Epithelial cell of proximal tubule (primary cell): ENCODE data around the gene CD209. TPM values are rescaled to one million over a fixed set of nuclear protein-coding genes. Genes with fewer than 3 reads are reported as not detected.

Experiments
- DNase-seq: peaks from one replicate; pipeline ENCODE4 v3.0.0-alpha.2; 2011; ENCODE audit warnings: low read depth
- H3K4me3 ChIP-seq: 2 replicates; pipeline ENCODE4 v1.5.1; 2011; ENCODE audit warnings: low read depth, mild to moderate bottlenecking, low read length
- CTCF ChIP-seq: conservative IDR thresholded peaks from 2 replicates; pipeline ENCODE4 v1.5.1; 2012; ENCODE audit warnings: low read depth, mild to moderate bottlenecking, low read length
- total RNA-seq: library from RNA; depleted of rRNA; stranded (reverse); fragments of >200 nt; gene quantifications from 2 replicates; pipeline ENCODE4 v1.2.3, GENCODE V29; 2015

The CD209 gene
- total RNA-seq, 1 donor from 2014 or later = 0.12 TPM

DNA sequence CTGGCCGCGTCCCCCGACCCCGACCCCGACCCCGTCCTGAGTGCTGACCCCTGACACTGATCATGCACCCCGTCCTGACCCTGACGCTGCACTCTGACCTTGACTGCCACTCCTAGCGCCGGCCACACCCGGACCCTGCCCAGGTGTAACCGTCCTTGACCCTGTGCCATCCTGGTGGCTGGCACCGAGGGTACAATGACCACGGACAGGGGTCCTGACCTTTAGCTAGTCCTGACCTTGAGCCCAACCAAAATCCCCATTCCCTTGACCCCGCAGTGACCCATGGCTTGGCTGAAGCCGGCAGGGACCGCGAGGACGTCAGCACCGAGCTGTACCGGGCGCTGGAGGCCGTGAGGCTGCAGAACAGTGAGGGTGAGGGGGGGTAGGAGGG, 41.6 kb upstream of the CD209 start:
- no peak overlapping the region for H3K4me3 ChIP-seq
- DNase-seq = no peak
- no peak for TF ChIP-seq CTCF

GRCh38 chr19:7788178-7788932, 41.0 kb upstream of the CD209 start:
- H3K4me3 ChIP-seq = no peak overlapping the region
- no peak for DNase-seq
- TF ChIP-seq CTCF = no peak

GRCh38 chr19:7787602-7788177, 40.4 kb upstream of the CD209 start:
- no peak for DNase-seq
- H3K4me3 ChIP-seq = no peak overlapping the region
- no peak for TF ChIP-seq CTCF

DNA sequence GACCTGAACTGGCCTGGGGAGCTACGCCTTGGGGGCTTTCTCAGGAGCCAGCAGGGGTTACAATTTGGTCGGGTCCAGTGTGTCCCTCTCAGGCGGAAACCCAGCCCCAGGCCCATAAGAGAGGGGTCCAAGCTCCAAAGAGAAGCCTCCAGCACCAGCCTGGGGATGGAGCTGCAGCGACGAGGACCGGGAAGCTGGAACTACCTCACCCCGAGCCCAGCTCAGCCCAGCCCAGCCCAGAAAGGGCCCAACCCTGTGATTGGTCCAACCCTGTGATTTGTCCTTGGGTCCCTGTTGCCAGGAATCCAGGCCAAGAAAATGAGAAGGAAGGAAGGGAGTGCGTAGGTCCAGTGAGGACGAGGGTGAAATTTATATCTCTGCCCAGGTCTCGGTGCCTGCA, 39.8 kb upstream of the CD209 start:
- DNase-seq = no peak
- no peak overlapping the region for H3K4me3 ChIP-seq
- TF ChIP-seq CTCF = no peak

DNA sequence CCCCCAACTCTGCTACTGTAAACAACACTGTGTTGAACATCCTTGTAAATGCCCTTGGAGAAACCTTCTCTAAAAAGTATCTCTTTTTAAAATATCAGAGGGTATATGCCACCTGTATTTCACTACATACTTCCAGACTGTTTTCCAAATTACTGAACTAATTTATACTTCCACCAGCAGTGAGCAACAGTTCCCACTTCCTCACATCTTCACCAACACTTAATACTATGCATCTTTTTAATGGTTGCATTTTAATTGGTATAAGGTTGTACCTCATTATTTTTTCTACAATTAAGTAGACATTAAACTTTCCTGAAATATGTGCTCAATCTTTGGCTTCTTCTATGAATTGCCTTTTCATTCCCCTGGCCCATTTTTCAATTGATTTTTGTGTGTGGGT, 37.5 kb upstream of the CD209 start:
- DNase-seq = no peak
- H3K4me3 ChIP-seq = no peak overlapping the region
- TF ChIP-seq CTCF = no peak

- no peak for DNase-seq
- TF ChIP-seq CTCF = no peak
- no peak overlapping the region for H3K4me3 ChIP-seq
These were observed 36.7 kb upstream of the CD209 start for GRCh38 chr19:7783991-7784423.

- H3K4me3 ChIP-seq = no peak overlapping the region
- TF ChIP-seq CTCF = no peak
- DNase-seq = no peak
These were observed 33.8 kb upstream of the CD209 start for GRCh38 chr19:7781157-7781556.
